Vagina (tissue), 2 donors: ENCODE results near the gene CCDC85C. TPM values are rescaled to one million over a fixed set of nuclear protein-coding genes. Genes with fewer than 3 reads are reported as not detected.

ENCODE experiments used
- DNase-seq, 2 donors: peaks; one replicate each; pipeline ENCODE4 v3.0.0-alpha.2; 2017; ENCODE audit errors: extremely low spot score in 2 of 2
- H3K27ac ChIP-seq: fragments of 200-600 bp; sonication (generic); one replicate; pipeline ENCODE4 v1.5.1; 2019
- H3K27me3 ChIP-seq: fragments of 200-600 bp; sonication (generic); one replicate; pipeline ENCODE4 v1.5.1; 2019
- H3K36me3 ChIP-seq, 2 donors: fragments of 200-600 bp; sonication (generic); one replicate each; pipeline ENCODE4 v1.5.1; 2017 to 2019
- H3K4me1 ChIP-seq: fragments of 200-600 bp; sonication (generic); one replicate; pipeline ENCODE4 v1.5.1; 2019
- H3K4me3 ChIP-seq, 2 donors: fragments of 200-600 bp; sonication (generic); 1 replicate in 1 of 2; 2 replicates in 1 of 2; pipeline ENCODE4 v1.5.1; 2016 to 2019
- H3K9me3 ChIP-seq: fragments of 200-600 bp; sonication (generic); one replicate; pipeline ENCODE4 v1.5.1; 2019
- POLR2A ChIP-seq, 2 donors: fragments of 450-650 bp; IDR thresholded peaks; one replicate each; pipeline ENCODE4 v1.6.1; 2017; ENCODE audit warnings: antibody characterized with exemption in 2 of 2, mild to moderate bottlenecking in 2 of 2, moderate library complexity in 2 of 2
- POLR2AphosphoS5 ChIP-seq, 2 donors: sonication (generic); formaldehyde crosslinking; IDR thresholded peaks; one replicate each; pipeline ENCODE4 v1.9.0; 2017; ENCODE audit warnings: antibody characterized with exemption in 2 of 2, mild to moderate bottlenecking in 2 of 2, low read depth in 1 of 2; ENCODE audit not compliant: insufficient read depth in 1 of 2
- intact Hi-C: fragments of 100-400 bp; cut with DNase I; formaldehyde crosslinking; loops from one replicate; pipeline ENCODE4 v1.15.1; 2023
- total RNA-seq: library from RNA; depleted of rRNA; stranded (reverse); fragments of >200 nt; gene quantifications from one replicate; pipeline ENCODE4 v1.2.3, GENCODE V29; 2016
- TF ChIP-seq, protein P1 (sequence below), 3 experiments: fragments of 450-650 bp in 2 of 3; fragments of 200-600 bp in 1 of 3; sonication (generic) in 1 of 3; IDR thresholded peaks; one replicate each; pipeline ENCODE4 v1.5.1; 2017 to 2019; ENCODE audit warnings: antibody characterized with exemption in 3 of 3, mild to moderate bottlenecking in 2 of 3, moderate library complexity in 2 of 3

The CCDC85C gene
- total RNA-seq, 1 donor from 2014 or later: 6.9 TPM

DNA sequence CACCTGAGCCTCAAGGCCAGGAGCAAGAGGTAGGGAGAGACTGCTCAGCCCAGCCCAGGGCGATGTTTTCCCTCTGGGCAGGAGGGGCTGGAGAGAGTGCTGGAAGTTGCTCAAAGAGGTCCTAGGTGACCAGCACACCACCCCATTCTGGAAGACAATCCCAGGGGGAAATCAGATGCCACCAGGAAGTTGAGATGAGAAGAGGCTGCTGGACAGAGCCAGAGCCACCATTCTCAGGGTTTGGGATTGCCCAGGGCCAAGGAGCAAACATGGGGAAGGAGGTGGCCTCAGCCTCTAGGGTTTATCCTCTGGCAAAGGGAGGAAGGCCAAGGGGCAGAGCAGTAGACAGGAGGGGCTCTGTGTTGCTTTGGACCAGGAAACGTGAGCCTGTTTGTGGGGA, 11.6 kb downstream of the CCDC85C start:
- DNase-seq: no peak
- Histone ChIP-seq H3K9me3 (no peaks in the 10 kb centered on the region), H3K27ac (no peak overlapping the region), H3K27me3 (no peaks in the 10 kb centered on the region), H3K4me3 (no peak overlapping the region), H3K4me1 (peaks cover 54% of the 10 kb centered on the region), H3K36me3 (no peaks in the 10 kb centered on the region)
- intact Hi-C loops: no loop called here
- TF ChIP-seq POLR2A (IDR thresholded peaks at IDR 0.05): no peak
- TF ChIP-seq, protein P1, sequence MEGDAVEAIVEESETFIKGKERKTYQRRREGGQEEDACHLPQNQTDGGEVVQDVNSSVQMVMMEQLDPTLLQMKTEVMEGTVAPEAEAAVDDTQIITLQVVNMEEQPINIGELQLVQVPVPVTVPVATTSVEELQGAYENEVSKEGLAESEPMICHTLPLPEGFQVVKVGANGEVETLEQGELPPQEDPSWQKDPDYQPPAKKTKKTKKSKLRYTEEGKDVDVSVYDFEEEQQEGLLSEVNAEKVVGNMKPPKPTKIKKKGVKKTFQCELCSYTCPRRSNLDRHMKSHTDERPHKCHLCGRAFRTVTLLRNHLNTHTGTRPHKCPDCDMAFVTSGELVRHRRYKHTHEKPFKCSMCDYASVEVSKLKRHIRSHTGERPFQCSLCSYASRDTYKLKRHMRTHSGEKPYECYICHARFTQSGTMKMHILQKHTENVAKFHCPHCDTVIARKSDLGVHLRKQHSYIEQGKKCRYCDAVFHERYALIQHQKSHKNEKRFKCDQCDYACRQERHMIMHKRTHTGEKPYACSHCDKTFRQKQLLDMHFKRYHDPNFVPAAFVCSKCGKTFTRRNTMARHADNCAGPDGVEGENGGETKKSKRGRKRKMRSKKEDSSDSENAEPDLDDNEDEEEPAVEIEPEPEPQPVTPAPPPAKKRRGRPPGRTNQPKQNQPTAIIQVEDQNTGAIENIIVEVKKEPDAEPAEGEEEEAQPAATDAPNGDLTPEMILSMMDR (IDR thresholded peaks at IDR 0.05): no peak

- Histone ChIP-seq H3K4me1 (peaks cover 40% of the 10 kb centered on the region), H3K27ac (no peak overlapping the region)
- intact Hi-C loops: no loop called here
These were observed 13.1 kb downstream of the CCDC85C start for GRCh38 chr14:99590746-99591555.

GRCh38 chr14:99589651-99590530, 14.1 kb downstream of the CCDC85C start:
- no peak for TF ChIP-seq POLR2AphosphoS5 (IDR thresholded peaks at IDR 0.05; ENCODE audit: insufficient read depth in 1 of 2, low read depth in 1 of 2)
- TF ChIP-seq POLR2A (IDR thresholded peaks at IDR 0.05): no peak
- TF ChIP-seq, protein P1 (IDR thresholded peaks at IDR 0.05): no peak
- Histone ChIP-seq H3K27me3 (no peaks in the 10 kb centered on the region), H3K36me3 (no peaks in the 10 kb centered on the region), H3K27ac (no peak overlapping the region), H3K4me1 (peaks cover 35% of the 10 kb centered on the region), H3K4me3 (no peak overlapping the region), H3K9me3 (no peaks in the 10 kb centered on the region)
- intact Hi-C loops: no loop called here
- DNase-seq: no peak

More at GRCh38 chr14:99590746-99591555, 13.1 kb downstream of the CCDC85C start:
- H3K4me3 ChIP-seq: no peak overlapping the region
- H3K36me3 ChIP-seq: no peaks in the 10 kb centered on the region
- no peak for TF ChIP-seq POLR2A (IDR thresholded peaks at IDR 0.05)
- TF ChIP-seq, protein P1 (IDR thresholded peaks at IDR 0.05): no peak
- no peak for TF ChIP-seq POLR2AphosphoS5 (IDR thresholded peaks at IDR 0.05; ENCODE audit: insufficient read depth in 1 of 2, low read depth in 1 of 2)
- H3K27me3 ChIP-seq: no peaks in the 10 kb centered on the region
- H3K9me3 ChIP-seq: no peaks in the 10 kb centered on the region
- no peak for DNase-seq

GRCh38 chr14:99589031-99589441, 15.0 kb downstream of the CCDC85C start:
- no peak overlapping the region for H3K4me3 ChIP-seq
- H3K27ac ChIP-seq: no peak overlapping the region
- H3K9me3 ChIP-seq: no peaks in the 10 kb centered on the region
- no peak for TF ChIP-seq POLR2AphosphoS5 (IDR thresholded peaks at IDR 0.05; ENCODE audit: insufficient read depth in 1 of 2, low read depth in 1 of 2)
- no peak for TF ChIP-seq POLR2A (IDR thresholded peaks at IDR 0.05)
- TF ChIP-seq, protein P1 (IDR thresholded peaks at IDR 0.05): no peak
- intact Hi-C loops: no loop called here
- H3K36me3 ChIP-seq: no peaks in the 10 kb centered on the region
- H3K4me1 ChIP-seq: peaks cover 35% of the 10 kb centered on the region
- no peak for DNase-seq
- H3K27me3 ChIP-seq: no peaks in the 10 kb centered on the region
